GM21825 (cell line): ENCODE measurements around the gene IDI2.
"Not testable (repeated sequence)": the region's sequence is repeated elsewhere in the genome, so short reads cannot be mapped to it uniquely, and the experiment has no call there.

Experiments used
- ATAC-seq: cut with Tn5 transposase; IDR thresholded peaks from one replicate; pipeline ENCODE4 v1.9.1; 2021; ENCODE audit warnings: mild to moderate bottlenecking, moderate library complexity; ENCODE audit not compliant: unreplicated experiment

Gene IDI2

GRCh38 chr10:1025683-1026082 lies at the start of gene IDI2:
Gene IDI2, minus strand, starts transcription at chr10:1025859. Its CDS starts 1,136 bp downstream, at chr10:1024723.
- no peak for ATAC-seq

GRCh38 chr10:1074748-1075308 lies 49.2 kb upstream of the IDI2 start:
- no peak for ATAC-seq

GRCh38 chr10:1074052-1074747 lies 48.5 kb upstream of the IDI2 start:
- ATAC-seq = no peak

- no peak for ATAC-seq
Observed at GRCh38 chr10:1070919-1071318, 45.3 kb upstream of the IDI2 start.

GRCh38 chr10:1068380-1069361 lies 43.0 kb upstream of the IDI2 start:
- ATAC-seq = no peak

- not testable (repeated sequence) for ATAC-seq
Observed at GRCh38 chr10:1066734-1067133, 41.1 kb upstream of the IDI2 start.

GRCh38 chr10:1064964-1065247 lies 39.2 kb upstream of the IDI2 start:
- no peak for ATAC-seq

- no peak for ATAC-seq
Observed at GRCh38 chr10:1063232-1063865, 37.7 kb upstream of the IDI2 start.

GRCh38 chr10:1061930-1062774 lies 36.5 kb upstream of the IDI2 start:
- no peak for ATAC-seq

GRCh38 chr10:1059902-1060301 lies 34.2 kb upstream of the IDI2 start:
- ATAC-seq = no peak

GRCh38 chr10:1058017-1058416 lies 32.4 kb upstream of the IDI2 start:
- ATAC-seq = no peak

GRCh38 chr10:1057106-1057657 lies 31.5 kb upstream of the IDI2 start:
- ATAC-seq = no peak

- peak; percentile 93 for ATAC-seq
Observed at GRCh38 chr10:1056326-1057105, 30.9 kb upstream of the IDI2 start, which contains the start of gene WDR37. Gene WDR37, plus strand, starts transcription at chr10:1056385. Its CDS starts 15,771 bp downstream, at chr10:1072156.

GRCh38 chr10:1054684-1055083 lies 29.0 kb upstream of the IDI2 start:
- no peak for ATAC-seq

- no peak for ATAC-seq
Observed at GRCh38 chr10:1050554-1050953, 24.9 kb upstream of the IDI2 start.

GRCh38 chr10:1050145-1050544 lies 24.5 kb upstream of the IDI2 start:
- no peak for ATAC-seq

GRCh38 chr10:1049425-1049958 lies 23.8 kb upstream of the IDI2 start:
- ATAC-seq = no peak

- peak; percentile 80 for ATAC-seq
Observed at GRCh38 chr10:1048732-1049424, 23.2 kb upstream of the IDI2 start, which contains the start of gene IDI1. Gene IDI1, minus strand, starts transcription at chr10:1049119. Its CDS starts 116 bp downstream, at chr10:1049003.
